Umbilical cord (tissue), 2 donors: ENCODE results near the gene BRD8. TPM values are rescaled to one million over a fixed set of nuclear protein-coding genes. Genes with fewer than 3 reads are reported as not detected.

ENCODE experiments used
- DNase-seq: peaks from one replicate; pipeline ENCODE4 v3.0.0-alpha.2; 2015; ENCODE audit warnings: low spot score
- total RNA-seq: library from RNA; depleted of rRNA; stranded (reverse); fragments of >200 nt; gene quantifications from one replicate; pipeline ENCODE4 v1.2.3, GENCODE V29; 2014; ENCODE audit warnings: low replicate concordance; ENCODE audit not compliant: insufficient read depth

The BRD8 gene
- total RNA-seq, 1 donor from 2014 or later, result 19.3 TPM

GRCh38 chr5:138096997-138097828, 81.2 kb downstream of the BRD8 start:
- DNase-seq, result no peak

DNA sequence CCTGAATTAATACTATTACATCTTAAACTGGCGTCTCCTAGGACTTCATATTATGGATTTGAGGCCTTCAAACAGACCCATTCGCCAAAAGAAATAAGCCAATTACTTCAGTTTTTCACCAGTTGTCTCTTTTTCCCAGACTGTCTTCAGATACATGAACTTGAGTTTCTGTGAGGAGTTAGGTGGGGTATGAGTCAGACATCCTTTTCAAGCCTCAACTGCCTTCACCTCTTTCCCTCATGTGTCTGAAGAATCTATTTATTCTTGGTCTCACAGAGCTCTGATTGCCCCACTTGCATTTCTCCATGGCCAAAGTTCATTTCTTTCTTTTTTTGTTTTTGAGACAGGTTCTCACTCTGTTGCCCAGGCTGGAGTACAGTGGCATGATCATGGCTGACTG, 82.1 kb downstream of the BRD8 start:
- no peak for DNase-seq

GRCh38 chr5:138095100-138095907, 83.1 kb downstream of the BRD8 start:
- no peak for DNase-seq

DNA sequence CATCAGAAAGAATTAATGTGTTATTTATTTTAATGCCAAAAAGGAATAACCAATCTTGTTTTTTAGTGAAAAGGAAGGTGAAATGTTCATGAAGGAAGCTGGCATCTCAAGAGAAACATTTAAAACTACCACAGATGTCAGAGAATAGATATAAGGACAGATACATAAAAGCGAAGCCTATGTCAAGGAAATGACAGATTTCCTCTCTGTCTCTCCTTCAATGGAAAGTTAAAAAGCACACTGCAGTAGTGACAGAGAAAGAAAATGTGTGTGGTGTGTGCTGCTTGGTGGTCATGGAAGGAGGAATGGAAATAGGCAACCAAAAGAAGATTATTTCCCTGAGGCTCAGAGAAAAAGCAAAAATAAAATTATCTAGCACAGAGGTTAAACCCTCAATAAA, 85.4 kb downstream of the BRD8 start:
- no peak for DNase-seq

- no peak for DNase-seq
These were observed 86.1 kb downstream of the BRD8 start for GRCh38 chr5:138092301-138092700.

DNA sequence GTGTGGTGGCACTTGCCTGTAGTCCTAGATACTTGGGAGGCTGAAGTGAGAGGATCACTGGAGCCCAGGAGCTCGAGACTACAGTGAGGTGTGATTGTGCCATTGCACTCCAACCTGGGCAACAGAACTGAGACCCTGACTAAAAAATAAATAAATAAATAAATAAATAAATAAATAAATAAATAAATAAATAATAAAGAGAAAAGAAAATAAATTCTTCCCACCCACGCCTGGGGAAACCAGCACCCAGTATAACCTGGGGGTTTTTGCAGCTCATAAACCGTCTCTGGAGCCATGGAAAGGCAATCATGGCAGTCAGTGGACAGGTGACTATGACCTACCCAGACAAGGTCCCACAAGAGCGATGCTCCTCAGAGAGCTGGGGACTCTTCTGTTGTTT, 86.7 kb downstream of the BRD8 start:
- no peak for DNase-seq

Other genes starting within 250 kb of the BRD8 start
- 91.5 TPM for gene FAM13B, start 145.6 kb downstream of the BRD8 start, total RNA-seq
- gene WNT8A, start 94.6 kb downstream of the BRD8 start, total RNA-seq, result 7.2 TPM
- gene NME5, start 39.2 kb downstream of the BRD8 start, total RNA-seq, result not detected
- 6.0 TPM for gene KIF20A, start 482 bp upstream of the BRD8 start, total RNA-seq
- 38.8 TPM for gene CDC23, start 34.7 kb upstream of the BRD8 start, total RNA-seq
- 0.96 TPM for gene GFRA3, start 96.0 kb upstream of the BRD8 start, total RNA-seq
- gene CDC25C, start 153.2 kb upstream of the BRD8 start, total RNA-seq, result 2.2 TPM
- gene FAM53C, start 159.6 kb upstream of the BRD8 start, total RNA-seq, result 23.8 TPM
- gene KDM3B, start 174.1 kb upstream of the BRD8 start, total RNA-seq, result 48.2 TPM